ENCODE results near the gene TPRA1.

TPRA1 gene

GRCh38 chr3:127590593-127591465 lies at the start of gene TPRA1:
Gene TPRA1 (minus strand): TSS chr3:127590733. CDS start chr3:127580146, 10,587 bp downstream.
- DNase-seq (ENCODE audit: low read depth in 2 of 2), result peak; percentile 64 to 75

- no peak for DNase-seq (ENCODE audit: low read depth in 2 of 2)
Observed at GRCh38 chr3:127640042-127640355, 49.5 kb upstream of the TPRA1 start.

- no peak for DNase-seq (ENCODE audit: low read depth in 2 of 2)
Observed at GRCh38 chr3:127639173-127640041, 48.9 kb upstream of the TPRA1 start.

- DNase-seq (ENCODE audit: low read depth in 2 of 2), result no peak
Observed at GRCh38 chr3:127637971-127638370, 47.4 kb upstream of the TPRA1 start.

- DNase-seq (ENCODE audit: low read depth in 2 of 2), result no peak
Observed at GRCh38 chr3:127637546-127637945, 47.0 kb upstream of the TPRA1 start.

- DNase-seq (ENCODE audit: low read depth in 2 of 2), result no peak
Observed at GRCh38 chr3:127634653-127635052, 44.1 kb upstream of the TPRA1 start.

GRCh38 chr3:127632035-127632820 lies 41.7 kb upstream of the TPRA1 start:
- DNase-seq (ENCODE audit: low read depth in 2 of 2), result no peak

GRCh38 chr3:127630811-127631714 lies 40.5 kb upstream of the TPRA1 start:
- DNase-seq (ENCODE audit: low read depth in 2 of 2), result no peak

- DNase-seq (ENCODE audit: low read depth in 2 of 2), result peak; percentile 51 to 61
Observed at GRCh38 chr3:127629467-127630403, 39.2 kb upstream of the TPRA1 start.

- no peak for DNase-seq (ENCODE audit: low read depth in 2 of 2)
Observed at GRCh38 chr3:127628788-127629466, 38.4 kb upstream of the TPRA1 start, which contains the start of gene PODXL2. Gene PODXL2 (plus strand): TSS chr3:127629185. CDS start chr3:127629220, 35 bp downstream.

GRCh38 chr3:127628426-127628787 lies 37.9 kb upstream of the TPRA1 start:
- DNase-seq (ENCODE audit: low read depth in 2 of 2), result no peak

GRCh38 chr3:127625821-127626220 lies 35.3 kb upstream of the TPRA1 start:
- no peak for DNase-seq (ENCODE audit: low read depth in 2 of 2)

- no peak for DNase-seq (ENCODE audit: low read depth in 2 of 2)
Observed at GRCh38 chr3:127624063-127624462, 33.5 kb upstream of the TPRA1 start.

GRCh38 chr3:127622772-127623576 lies 32.4 kb upstream of the TPRA1 start:
- DNase-seq (ENCODE audit: low read depth in 2 of 2), result no peak

- no peak for DNase-seq (ENCODE audit: low read depth in 2 of 2)
Observed at GRCh38 chr3:127622031-127622430, 31.5 kb upstream of the TPRA1 start.

- no peak for DNase-seq (ENCODE audit: low read depth in 2 of 2)
Observed at GRCh38 chr3:127620637-127621375, 30.3 kb upstream of the TPRA1 start.

- DNase-seq (ENCODE audit: low read depth in 2 of 2), result no peak
Observed at GRCh38 chr3:127618891-127619290, 28.4 kb upstream of the TPRA1 start.

Data from stimulated activated CD8-positive, alpha-beta memory T cell treated with anti-CD3 and anti-CD28 coated beads, Interleukin-15, amount 100 ng/mL, for 4 hours (primary cell).